OCI-LY1 (cell line): ENCODE data around the gene ALKBH4.
"Not testable (repeated sequence)": the region's sequence is repeated elsewhere in the genome, so short reads cannot be mapped to it uniquely, and the experiment has no call there.

ENCODE experiments used
- CTCF ChIP-seq: fragments of 200-600 bp; sonication (generic), shearing (Covaris generic); IDR thresholded peaks from 2 replicates; pipeline ENCODE4 v1.5.1; 2017; ENCODE audit warnings: mild to moderate bottlenecking, antibody characterized with exemption, low read length, moderate library complexity, mixed read lengths
- EZH2 ChIP-seq: fragments of 200-600 bp; sonication (generic), shearing (Covaris generic); IDR thresholded peaks from 2 replicates; pipeline ENCODE4 v1.8.0; 2017; ENCODE audit warnings: borderline replicate concordance, mixed run types, mild to moderate bottlenecking, antibody characterized with exemption, low read length, moderate library complexity, mixed read lengths

GRCh38 chr7:102484317-102484716, 19.7 kb upstream of the ALKBH4 start:
- not testable (repeated sequence) for TF ChIP-seq CTCF, EZH2
